Measurements from ENCODE around the gene GABRG3.

DNA sequence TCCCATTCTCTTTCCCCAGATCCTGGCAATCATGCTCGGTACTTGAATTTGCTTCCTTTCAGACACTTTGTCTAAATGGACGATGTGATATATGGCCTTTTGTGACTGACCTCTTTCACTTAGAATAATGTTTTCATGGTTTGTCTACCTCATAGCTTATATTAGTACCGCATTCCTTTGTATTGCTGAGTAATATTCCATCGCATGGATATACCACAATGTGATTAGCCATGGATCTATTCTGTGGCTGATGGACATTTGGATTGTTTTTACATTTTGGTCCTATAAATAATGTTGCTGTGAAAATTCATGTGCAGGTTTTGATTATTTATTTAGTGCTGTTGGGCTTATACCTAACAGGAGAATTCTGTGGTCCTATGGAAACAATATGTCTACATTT lies 458.6 kb downstream of the GABRG3 start:
- TF ChIP-seq ZNF274 (IDR thresholded peaks at IDR 0.05; ENCODE audit: low read depth, low read length) (no peak), YY1 (IDR thresholded peaks at IDR 0.05; ENCODE audit: insufficient read depth, insufficient read length) (no peak)
